A549 (cell line): ENCODE measurements around the gene ADARB1.

Source experiments
- CTCF ChIP-seq: fragments of >200 bp; sonication (Bioruptor Twin); formaldehyde crosslinking; IDR thresholded peaks from 3 replicates; pipeline ENCODE4 v1.5.1; 2016
- ESRRA ChIP-seq: fragments of 150-350 bp; IDR thresholded peaks from 2 replicates; pipeline ENCODE4 v1.6.1; 2014; ENCODE audit warnings: mild to moderate bottlenecking, low read length, borderline replicate concordance
- PBX3 ChIP-seq: IDR thresholded peaks from 2 replicates; pipeline ENCODE4 v1.6.1; 2012
- RAD21 ChIP-seq, 2 experiments: fragments of >200 bp in 1 of 2; sonication (Bioruptor Twin) in 1 of 2; formaldehyde crosslinking in 1 of 2; IDR thresholded peaks in 1 of 2; conservative IDR thresholded peaks in 1 of 2; 2 replicates in 1 of 2; 3 replicates in 1 of 2; pipeline ENCODE4 v1.6.1; 2012 to 2018; ENCODE audit warnings: inconsistent platforms in 1 of 2
- RFX5 ChIP-seq: fragments of 450-650 bp; IDR thresholded peaks from 2 replicates; pipeline ENCODE4 v1.7.1; 2014; ENCODE audit warnings: antibody characterized with exemption, mild to moderate bottlenecking, moderate library complexity
- SREBF2 ChIP-seq: fragments of 450-650 bp; IDR thresholded peaks from 2 replicates; pipeline ENCODE4 v1.6.1; 2014; ENCODE audit warnings: mild to moderate bottlenecking, moderate library complexity

GRCh38 chr21:45155910-45156309 lies 81.5 kb downstream of the ADARB1 start:
- TF ChIP-seq RAD21 (conservative IDR thresholded peaks at IDR 0.05 in 1 of 2, IDR thresholded peaks at IDR 0.05 in 1 of 2) = no peak
- TF ChIP-seq ESRRA = no peak
- TF ChIP-seq PBX3 = no peak
- no peak for TF ChIP-seq RFX5
- no peak for TF ChIP-seq CTCF
- TF ChIP-seq SREBF2 = no peak
